Activated T-helper 1 cell treated with anti-CD3 and anti-CD28 coated beads, Interleukin-12 subunit alpha, Interleukin-12 subunit beta, Interleukin-2, Interleukin-4 antibody, amounts not matched to agents 30 ng/mL and 10 ng/mL and 1 ng/mL, durations not matched to agents 14 hours and 24 hours and 36 hours (primary cell): ENCODE results near the gene CLDN20. TPM values are rescaled to one million over a fixed set of nuclear protein-coding genes. Genes with fewer than 3 reads are reported as not detected.

Source experiments
- DNase-seq: peaks from one replicate; pipeline ENCODE4 v3.0.0; 2021; ENCODE audit warnings: low spot score
- H3K27ac Mint-ChIP-seq: one replicate; pipeline ENCODE4 v1.8.0; 2021; ENCODE audit warnings: mild to moderate bottlenecking, mixed read lengths
- H3K27me3 Mint-ChIP-seq: one replicate; pipeline ENCODE4 v1.8.0; 2022; ENCODE audit warnings: mild to moderate bottlenecking, moderate library complexity, mixed read lengths; ENCODE audit not compliant: insufficient read depth
- H3K36me3 Mint-ChIP-seq: one replicate; pipeline ENCODE4 v1.8.0; 2021; ENCODE audit warnings: low read depth, mixed read lengths
- H3K4me1 Mint-ChIP-seq: one replicate; pipeline ENCODE4 v1.8.0; 2021; ENCODE audit warnings: low read depth, mixed read lengths
- H3K4me3 Mint-ChIP-seq: one replicate; pipeline ENCODE4 v1.8.0; 2021; ENCODE audit warnings: mild to moderate bottlenecking, moderate library complexity, mixed read lengths
- H3K9me3 Mint-ChIP-seq: one replicate; pipeline ENCODE4 v1.8.0; 2021; ENCODE audit warnings: mixed read lengths
- intact Hi-C: fragments of 100-400 bp; cut with micrococcal nuclease; formaldehyde crosslinking; loops from one replicate; pipeline ENCODE4 v1.15.1; 2024
- total RNA-seq: library from RNA; stranded (reverse); gene quantifications from 2 replicates; pipeline ENCODE4 v1.2.3, GENCODE V29; 2022

The CLDN20 gene
- total RNA-seq, 1 donor from 2014 or later: not detected

DNA sequence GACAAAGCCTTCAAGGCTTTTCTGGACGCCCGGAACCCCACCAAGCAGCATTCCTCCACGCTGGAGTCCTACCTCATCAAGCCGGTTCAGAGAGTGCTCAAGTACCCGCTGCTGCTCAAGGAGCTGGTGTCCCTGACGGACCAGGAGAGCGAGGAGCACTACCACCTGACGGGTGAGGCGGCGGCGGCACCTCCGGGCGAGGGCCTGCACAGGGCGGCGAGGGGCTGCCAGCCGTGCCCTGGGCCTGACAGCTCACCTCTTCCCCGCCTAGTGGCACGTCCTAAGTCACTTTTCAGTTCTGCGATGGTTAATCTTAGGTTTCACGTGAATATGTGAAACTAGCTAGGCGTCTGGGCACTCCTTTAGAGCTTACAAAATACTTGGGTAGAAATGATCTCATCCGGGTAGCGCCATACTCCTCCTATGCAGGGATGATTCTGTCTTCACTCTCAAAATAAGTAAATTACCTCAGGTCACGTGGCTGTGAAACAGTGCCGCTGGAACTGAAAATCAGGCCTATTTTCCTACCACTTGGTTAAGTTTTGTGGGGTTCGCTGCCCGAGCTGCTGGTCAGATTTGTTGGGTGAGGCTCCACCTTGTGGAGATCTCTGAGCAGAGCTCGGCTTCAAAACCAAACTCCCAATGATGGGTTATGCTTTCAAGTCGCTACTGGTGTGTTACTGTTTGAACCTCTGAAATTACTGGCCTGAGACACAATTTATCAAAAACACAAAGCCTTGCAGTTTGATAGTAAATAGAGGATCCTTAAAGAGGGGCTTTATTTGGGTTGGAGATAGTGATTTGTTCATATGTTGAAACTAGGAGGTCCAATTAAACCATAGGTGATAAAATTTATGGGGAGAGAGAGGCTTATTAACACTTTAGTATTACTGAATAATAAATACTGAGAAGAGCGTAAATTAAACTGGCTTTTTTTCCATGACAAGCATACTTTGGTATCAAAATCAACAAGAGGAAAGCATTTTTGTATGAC, 15.5 kb upstream of the CLDN20 start:
- H3K27me3 Mint-ChIP-seq: no peaks in the 10 kb centered on the region
- H3K36me3 Mint-ChIP-seq: peaks cover 44% of the 10 kb centered on the region
- H3K27ac Mint-ChIP-seq: no peak overlapping the region
- no peak for DNase-seq
- no peak overlapping the region for H3K4me3 Mint-ChIP-seq
- intact Hi-C loops: loop anchor here (1.0 to 10.0 kb wide), 5 partner anchors 62 to 574 kb away; no protein-coding TSS in a partner anchor
- H3K4me1 Mint-ChIP-seq: peaks cover 6% of the 10 kb centered on the region
- no peaks in the 10 kb centered on the region for H3K9me3 Mint-ChIP-seq

DNA sequence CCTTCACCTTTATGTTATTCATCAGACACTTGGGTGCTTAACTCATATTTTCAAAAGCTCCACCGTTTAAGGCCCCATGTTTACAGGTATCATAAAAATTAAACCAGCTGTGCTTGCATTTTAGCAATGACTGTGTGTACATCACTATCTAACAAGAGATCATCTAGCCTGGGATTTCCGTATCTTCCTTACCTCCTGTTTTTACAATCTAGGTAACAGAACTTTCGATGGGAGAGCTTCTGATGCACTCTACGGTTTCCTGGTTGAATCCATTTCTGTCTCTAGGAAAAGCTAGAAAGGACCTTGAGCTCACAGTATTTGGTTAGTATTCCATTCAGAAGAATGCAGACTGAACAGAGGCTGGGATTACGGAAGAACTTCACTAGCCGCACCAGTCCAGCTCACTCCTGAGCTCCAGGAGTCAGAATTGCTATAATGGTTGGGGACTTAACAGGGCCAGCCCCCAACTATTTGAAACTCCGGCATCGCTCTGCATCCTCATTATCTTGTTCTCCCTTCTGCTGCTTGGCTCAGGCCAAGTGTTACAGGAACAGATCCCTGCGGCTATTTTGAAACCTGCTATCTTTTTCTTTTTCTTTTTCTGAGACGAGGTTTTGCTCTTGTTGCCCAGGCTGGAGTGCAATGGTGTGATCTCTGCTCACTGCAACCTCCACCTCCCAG, 13.0 kb upstream of the CLDN20 start:
- Mint-ChIP-seq H3K27ac (no peak overlapping the region), H3K4me3 (no peak overlapping the region), H3K9me3 (no peaks in the 10 kb centered on the region), H3K4me1 (peaks cover 13% of the 10 kb centered on the region), H3K36me3 (peaks cover 53% of the 10 kb centered on the region), H3K27me3 (no peaks in the 10 kb centered on the region)
- no peak for DNase-seq
- intact Hi-C loops: no loop called here

DNA sequence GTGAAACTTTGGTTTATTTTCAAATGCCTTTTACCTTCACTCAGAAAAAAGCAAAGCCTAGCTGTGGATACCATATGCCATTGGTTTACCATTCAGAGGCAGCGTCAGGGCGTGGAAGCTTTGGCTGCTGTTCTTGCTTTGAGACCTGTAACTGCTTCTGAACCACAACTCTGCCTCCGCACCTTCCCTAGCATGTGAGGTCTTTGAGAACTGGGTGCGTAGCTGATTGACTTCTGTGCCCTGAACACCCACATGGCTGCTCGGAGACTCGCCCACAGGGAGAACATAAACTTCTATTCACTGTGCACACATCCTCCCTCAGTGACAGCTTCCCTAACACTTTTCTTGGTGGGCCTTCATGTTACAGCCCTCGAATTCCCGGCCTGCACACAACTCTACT, 11.2 kb upstream of the CLDN20 start:
- no peak overlapping the region for H3K4me3 Mint-ChIP-seq
- intact Hi-C loops: no loop called here
- no peak for DNase-seq
- H3K27ac Mint-ChIP-seq: peak overlapping the region; percentile 18
- no peaks in the 10 kb centered on the region for H3K27me3 Mint-ChIP-seq
- peaks cover 53% of the 10 kb centered on the region for H3K36me3 Mint-ChIP-seq
- H3K4me1 Mint-ChIP-seq: peaks cover 13% of the 10 kb centered on the region
- H3K9me3 Mint-ChIP-seq: no peaks in the 10 kb centered on the region

DNA sequence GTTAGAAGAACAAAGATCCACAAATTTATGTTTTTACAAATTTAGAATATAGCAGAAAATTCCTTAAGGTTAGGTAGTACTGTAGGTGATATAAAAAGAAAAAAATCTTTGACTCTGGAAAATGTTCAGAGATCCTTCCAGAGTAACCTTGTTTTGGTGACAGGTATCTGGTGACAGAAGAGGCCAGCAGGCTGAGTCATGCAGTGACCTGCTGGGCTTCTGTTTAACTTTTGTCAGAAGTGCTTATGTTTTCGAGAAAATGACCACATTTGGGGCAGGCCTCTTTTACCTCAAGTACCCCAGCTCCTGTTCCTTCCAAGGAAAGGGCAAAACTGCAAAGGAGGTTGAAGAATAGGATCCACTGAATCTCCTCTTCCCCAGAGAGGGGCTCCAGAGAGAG, 10.5 kb upstream of the CLDN20 start:
- Mint-ChIP-seq H3K4me3 (no peak overlapping the region), H3K27ac (no peak overlapping the region), H3K9me3 (no peaks in the 10 kb centered on the region), H3K4me1 (peaks cover 13% of the 10 kb centered on the region), H3K27me3 (no peaks in the 10 kb centered on the region), H3K36me3 (peaks cover 57% of the 10 kb centered on the region)
- intact Hi-C loops: no loop called here
- no peak for DNase-seq

DNA sequence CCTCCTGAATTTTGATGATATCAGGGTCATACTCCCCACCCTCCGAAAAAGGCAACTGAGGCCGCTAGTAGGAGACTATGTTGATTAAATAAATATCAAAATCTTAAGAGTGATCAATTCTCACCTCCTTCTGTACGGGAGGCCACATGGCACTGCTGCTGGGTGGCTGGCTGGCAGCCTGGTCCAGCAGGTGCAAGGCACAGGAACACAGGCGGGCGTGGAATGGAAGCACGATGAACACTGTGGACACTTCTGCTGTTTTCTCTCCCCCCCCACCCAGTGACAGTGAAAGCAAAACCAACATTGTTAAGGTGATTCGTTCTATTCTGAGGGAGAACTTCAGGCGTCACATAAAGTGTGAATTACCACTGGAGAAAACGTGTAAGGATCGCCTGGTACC, 9.7 kb upstream of the CLDN20 start:
- intact Hi-C loops: no loop called here

DNA sequence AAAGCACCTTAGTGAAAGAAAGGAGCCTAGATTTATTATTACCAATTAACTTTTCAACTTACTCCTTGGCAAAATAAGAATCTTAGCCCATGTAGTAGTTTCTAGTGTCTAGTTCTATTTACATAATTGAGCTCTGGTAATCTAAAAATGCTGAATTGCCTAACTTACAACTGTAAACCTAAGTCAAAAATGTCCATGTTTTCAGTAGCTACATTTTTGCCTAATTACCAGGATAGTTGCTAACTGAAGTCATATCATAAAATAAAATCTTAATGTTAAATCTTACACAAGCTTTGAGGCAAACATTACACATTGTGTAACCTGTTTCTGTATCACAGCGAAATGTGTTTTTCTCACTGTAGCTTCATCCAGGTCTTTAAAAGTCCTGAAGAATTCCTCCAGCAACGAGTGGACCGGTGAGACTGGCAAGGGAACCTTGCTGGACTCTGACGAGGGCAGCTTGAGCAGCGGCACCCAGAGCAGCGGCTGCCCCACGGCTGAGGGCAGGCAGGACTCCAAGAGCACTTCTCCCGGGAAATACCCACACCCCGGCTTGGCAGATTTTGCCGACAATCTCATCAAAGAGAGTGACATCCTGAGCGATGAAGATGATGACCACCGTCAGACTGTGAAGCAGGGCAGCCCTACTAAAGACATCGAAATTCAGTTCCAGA, 7.6 kb upstream of the CLDN20 start:
- H3K27me3 Mint-ChIP-seq: no peaks in the 10 kb centered on the region
- intact Hi-C loops: no loop called here
- no peak overlapping the region for H3K4me3 Mint-ChIP-seq
- no peak overlapping the region for H3K27ac Mint-ChIP-seq
- H3K36me3 Mint-ChIP-seq: peaks cover 39% of the 10 kb centered on the region
- no peak for DNase-seq
- H3K4me1 Mint-ChIP-seq: peaks cover 13% of the 10 kb centered on the region
- no peaks in the 10 kb centered on the region for H3K9me3 Mint-ChIP-seq

More for the DNA sequence above, 9.7 kb upstream of the CLDN20 start:
- no peak for DNase-seq
- peaks cover 56% of the 10 kb centered on the region for H3K36me3 Mint-ChIP-seq
- H3K4me3 Mint-ChIP-seq: no peak overlapping the region
- H3K27ac Mint-ChIP-seq: no peak overlapping the region
- no peaks in the 10 kb centered on the region for H3K9me3 Mint-ChIP-seq
- peaks cover 13% of the 10 kb centered on the region for H3K4me1 Mint-ChIP-seq
- no peaks in the 10 kb centered on the region for H3K27me3 Mint-ChIP-seq

DNA sequence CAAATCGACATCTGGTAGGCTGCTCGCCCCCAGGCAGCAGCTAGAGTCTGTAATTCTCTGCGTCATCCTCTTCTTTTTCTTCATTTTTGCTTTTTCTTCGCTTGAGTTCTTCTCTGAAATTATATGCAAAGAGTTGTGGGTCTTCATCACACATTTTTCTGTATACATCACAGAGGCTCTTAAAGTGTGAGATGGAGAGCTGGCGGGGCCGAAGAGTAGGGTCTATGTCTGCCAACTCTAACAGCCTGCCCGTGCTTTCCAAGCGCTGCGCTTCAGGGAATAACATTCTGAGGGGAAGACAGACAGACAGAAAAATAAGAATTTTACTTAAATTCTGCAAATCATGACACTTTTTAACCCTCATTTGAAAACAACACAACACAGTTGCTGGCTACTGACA, 6.0 kb upstream of the CLDN20 start:
- Mint-ChIP-seq H3K36me3 (peaks cover 38% of the 10 kb centered on the region), H3K27ac (no peak overlapping the region), H3K4me1 (peaks cover 13% of the 10 kb centered on the region), H3K4me3 (no peak overlapping the region), H3K27me3 (no peaks in the 10 kb centered on the region), H3K9me3 (no peaks in the 10 kb centered on the region)
- DNase-seq: no peak
- intact Hi-C loops: no loop called here

DNA sequence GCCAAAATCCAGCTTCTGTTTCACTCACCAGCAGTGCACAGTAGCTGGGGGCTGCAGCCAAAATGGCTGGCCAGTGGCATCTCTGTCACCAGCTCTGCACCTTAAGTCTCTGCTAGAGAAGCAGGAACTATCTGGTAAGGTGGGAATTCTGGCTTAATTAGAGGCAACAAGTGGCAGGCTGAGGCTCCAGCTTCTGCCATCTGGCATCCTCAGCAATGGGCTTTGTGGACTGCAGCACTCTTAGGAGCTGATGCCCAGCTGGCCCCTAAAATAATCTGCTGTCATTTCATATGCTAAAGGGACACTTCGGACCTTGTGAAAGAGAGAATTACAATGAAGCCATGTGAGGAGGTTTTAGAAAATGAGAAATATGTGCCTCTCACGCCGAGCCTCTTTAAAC, 4.6 kb upstream of the CLDN20 start:
- peaks cover 29% of the 10 kb centered on the region for H3K36me3 Mint-ChIP-seq

DNA sequence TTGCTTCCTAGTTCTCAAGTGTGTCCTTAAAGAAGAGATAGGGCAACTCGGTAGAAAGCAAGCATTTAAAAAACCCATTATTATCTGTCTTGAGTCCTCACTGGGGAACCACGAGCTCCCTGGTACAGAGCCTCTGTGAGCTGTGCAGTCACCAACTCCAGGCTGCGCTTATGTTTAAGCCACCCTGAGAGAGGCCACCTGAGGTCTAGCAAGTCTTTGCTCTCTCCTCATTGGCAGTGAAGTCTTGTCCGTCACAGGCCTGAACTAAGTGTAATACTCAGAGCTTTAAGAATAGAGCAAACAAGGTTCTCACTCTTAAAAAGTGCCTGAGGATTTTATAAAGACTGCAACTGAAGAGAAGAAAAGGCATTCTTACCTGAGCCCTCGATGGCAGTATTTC, 3.9 kb upstream of the CLDN20 start:
- Mint-ChIP-seq H3K4me3 (no peak overlapping the region), H3K27me3 (no peaks in the 10 kb centered on the region), H3K9me3 (no peaks in the 10 kb centered on the region), H3K27ac (no peak overlapping the region), H3K4me1 (peaks cover 5% of the 10 kb centered on the region), H3K36me3 (peaks cover 27% of the 10 kb centered on the region)
- intact Hi-C loops: no loop called here
- DNase-seq: no peak

More for the DNA sequence above, 4.6 kb upstream of the CLDN20 start:
- Mint-ChIP-seq H3K27ac (no peak overlapping the region), H3K4me1 (peaks cover 5% of the 10 kb centered on the region), H3K9me3 (no peaks in the 10 kb centered on the region), H3K4me3 (no peak overlapping the region), H3K27me3 (no peaks in the 10 kb centered on the region)
- intact Hi-C loops: no loop called here
- DNase-seq: no peak

DNA sequence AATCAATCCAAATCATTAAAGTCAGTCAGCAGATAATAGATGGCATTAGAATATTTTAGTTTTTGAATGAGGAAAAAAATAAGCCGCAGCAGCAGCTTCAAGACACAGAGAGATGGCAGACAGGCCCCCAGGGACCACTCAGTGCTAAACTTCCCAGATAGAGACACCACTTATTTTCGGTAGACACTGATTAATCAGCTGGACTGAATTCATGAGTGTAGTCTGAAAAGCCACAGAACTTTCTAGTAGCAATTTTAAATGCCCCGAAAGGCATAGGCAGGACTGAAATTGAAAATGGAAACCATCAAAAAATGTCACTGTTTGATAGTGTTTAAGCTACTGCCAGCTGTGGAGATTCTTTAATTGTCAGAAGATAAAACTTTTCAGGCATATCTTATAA, 3.1 kb upstream of the CLDN20 start:
- intact Hi-C loops: no loop called here
- H3K27me3 Mint-ChIP-seq: no peaks in the 10 kb centered on the region
- peak overlapping the region; percentile 11 for H3K27ac Mint-ChIP-seq
- no peak for DNase-seq
- no peak overlapping the region for H3K4me3 Mint-ChIP-seq
- peaks cover 21% of the 10 kb centered on the region for H3K36me3 Mint-ChIP-seq
- H3K4me1 Mint-ChIP-seq: no peaks in the 10 kb centered on the region
- H3K9me3 Mint-ChIP-seq: no peaks in the 10 kb centered on the region

DNA sequence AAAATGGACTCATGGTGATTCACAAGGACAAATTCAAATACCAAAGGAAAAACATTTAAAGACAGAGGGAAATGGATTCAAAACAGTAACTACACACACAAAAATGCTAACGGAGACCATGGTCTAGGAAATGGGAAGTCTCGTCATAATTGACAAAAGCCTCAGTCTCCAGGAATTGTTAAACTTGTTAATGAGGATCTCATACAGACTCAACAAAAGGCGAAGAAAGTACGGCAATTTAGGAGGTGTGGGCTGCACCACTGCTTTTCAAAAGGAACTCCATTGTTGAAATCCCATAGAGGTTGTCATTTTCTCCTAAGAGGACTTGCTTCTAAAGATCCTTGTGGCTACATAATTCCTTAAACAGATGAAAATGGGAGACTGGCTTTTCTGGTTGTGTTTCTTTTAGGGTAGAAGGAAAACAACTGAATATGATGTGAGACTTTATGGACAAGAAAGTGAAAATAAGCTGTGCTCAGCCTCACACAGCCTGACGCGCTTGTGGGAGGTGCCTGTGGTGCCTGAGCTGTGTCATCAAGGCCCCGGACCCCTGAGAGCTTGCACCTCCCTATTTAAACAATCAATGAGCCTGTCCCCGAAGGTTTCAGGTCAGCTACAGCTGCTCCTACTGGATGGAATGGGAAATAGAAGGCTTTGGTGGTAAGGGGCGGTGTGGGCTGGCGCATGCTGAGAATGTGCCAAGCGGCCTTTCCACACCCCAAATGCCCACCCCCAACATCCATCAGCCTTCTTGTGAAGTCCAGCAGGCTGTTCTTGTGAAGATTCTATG, 2.5 kb upstream of the CLDN20 start:
- DNase-seq: no peak
- Mint-ChIP-seq H3K9me3 (no peaks in the 10 kb centered on the region), H3K4me3 (no peak overlapping the region), H3K4me1 (no peaks in the 10 kb centered on the region), H3K27me3 (no peaks in the 10 kb centered on the region), H3K27ac (peak overlapping the region; percentile 11), H3K36me3 (peaks cover 21% of the 10 kb centered on the region)
- intact Hi-C loops: no loop called here

DNA sequence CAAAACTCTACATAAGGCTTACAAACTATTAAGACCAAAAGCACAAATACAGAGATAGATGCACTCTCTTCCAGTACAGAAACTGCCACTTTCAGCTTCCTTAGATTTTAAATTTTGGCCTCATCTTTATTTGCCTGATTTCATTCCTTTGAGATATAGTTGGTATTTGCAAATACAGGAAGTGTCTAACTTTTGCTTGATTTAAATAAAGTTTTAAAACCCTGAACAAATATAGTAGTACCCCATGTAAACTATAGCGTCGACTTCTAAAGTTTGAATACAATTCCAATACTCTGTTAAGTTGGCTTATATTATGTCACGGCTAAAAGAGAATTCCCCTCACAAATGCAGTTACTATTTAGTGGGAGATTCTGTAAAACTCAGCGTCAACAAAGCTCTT, 1.2 kb upstream of the CLDN20 start:
- no peak for DNase-seq
- intact Hi-C loops: no loop called here
- H3K9me3 Mint-ChIP-seq: no peaks in the 10 kb centered on the region
- H3K4me3 Mint-ChIP-seq: no peak overlapping the region
- no peak overlapping the region for H3K27ac Mint-ChIP-seq
- H3K36me3 Mint-ChIP-seq: peaks cover 17% of the 10 kb centered on the region
- no peaks in the 10 kb centered on the region for H3K27me3 Mint-ChIP-seq
- no peaks in the 10 kb centered on the region for H3K4me1 Mint-ChIP-seq
